NCI-H187 treated with DMSO at 0.1 percent for 48 hours (cell line): ENCODE measurements around the gene TRPC3.
"Not testable (repeated sequence)": the region's sequence is repeated elsewhere in the genome, so short reads cannot be mapped to it uniquely, and the experiment has no call there.

Experiments used
- DNase-seq: peaks from one replicate; lab custom pipeline; 2025; lab: John Stamatoyannopoulos, UW

Gene TRPC3

GRCh38 chr4:121946644-121947043 is 5.2 kb downstream of the TRPC3 start:
- DNase-seq, result no peak

- no peak for DNase-seq
These were observed 7.9 kb downstream of the TRPC3 start for GRCh38 chr4:121943941-121944340.

GRCh38 chr4:121939690-121940089 is 12.2 kb downstream of the TRPC3 start:
- DNase-seq, result no peak

GRCh38 chr4:121938282-121939092 is 13.4 kb downstream of the TRPC3 start:
- no peak for DNase-seq

- DNase-seq, result no peak
These were observed 15.8 kb downstream of the TRPC3 start for GRCh38 chr4:121936101-121936500.

GRCh38 chr4:121934635-121935034 is 17.2 kb downstream of the TRPC3 start:
- no peak for DNase-seq

GRCh38 chr4:121932212-121932974 is 19.5 kb downstream of the TRPC3 start:
- no peak for DNase-seq

GRCh38 chr4:121930304-121930703 is 21.6 kb downstream of the TRPC3 start:
- DNase-seq, result no peak

- DNase-seq, result no peak
These were observed 23.9 kb downstream of the TRPC3 start for GRCh38 chr4:121927948-121928347.

- not testable (repeated sequence) for DNase-seq
These were observed 25.4 kb downstream of the TRPC3 start for GRCh38 chr4:121926490-121926889.

GRCh38 chr4:121923306-121923705 is 28.6 kb downstream of the TRPC3 start:
- no peak for DNase-seq

GRCh38 chr4:121913667-121914066 is 38.2 kb downstream of the TRPC3 start:
- no peak for DNase-seq

- no peak for DNase-seq
These were observed 43.5 kb downstream of the TRPC3 start for GRCh38 chr4:121908346-121908745.

GRCh38 chr4:121900132-121900983 is 51.5 kb downstream of the TRPC3 start:
- DNase-seq, result no peak

GRCh38 chr4:121898150-121898549 is 53.7 kb downstream of the TRPC3 start:
- no peak for DNase-seq

- no peak for DNase-seq
These were observed 63.7 kb downstream of the TRPC3 start for GRCh38 chr4:121888134-121888533.

GRCh38 chr4:121885115-121885514 is 66.7 kb downstream of the TRPC3 start:
- DNase-seq, result no peak

GRCh38 chr4:121881158-121881557 is 70.7 kb downstream of the TRPC3 start:
- no peak for DNase-seq

- DNase-seq, result no peak
These were observed 72.7 kb downstream of the TRPC3 start for GRCh38 chr4:121879135-121879534.

GRCh38 chr4:121877041-121877773 is 74.7 kb downstream of the TRPC3 start:
- DNase-seq, result no peak

- DNase-seq, result no peak
These were observed 75.8 kb downstream of the TRPC3 start for GRCh38 chr4:121876070-121876469.

GRCh38 chr4:121875652-121876051 is 76.2 kb downstream of the TRPC3 start:
- no peak for DNase-seq
